ENCODE measurements around the gene RNF175. TPM values are rescaled to one million over a fixed set of nuclear protein-coding genes. Genes with fewer than 3 reads are reported as not detected.

The RNF175 gene
- total RNA-seq, 2 experiments from 2014 or later = not detected

DNA sequence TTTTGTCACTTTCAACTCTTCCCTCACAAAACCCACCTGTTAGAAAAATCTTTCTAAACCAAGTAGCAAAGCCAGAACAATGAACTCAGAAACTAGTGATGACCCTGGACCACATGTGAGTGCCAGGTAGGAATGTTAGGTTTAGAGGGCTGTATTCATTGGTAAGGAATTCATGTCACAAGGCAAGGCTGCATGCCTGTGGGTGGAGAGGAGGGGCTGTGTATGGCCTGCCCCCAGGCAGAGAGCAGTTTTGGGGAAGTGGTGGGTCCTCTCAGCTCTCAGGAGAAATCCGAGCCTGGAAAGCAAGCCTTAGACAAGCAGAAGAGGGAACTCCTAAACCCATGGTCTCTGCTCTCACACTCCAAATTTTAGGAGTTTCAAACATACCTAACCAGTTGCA, 2.4 kb downstream of the RNF175 start:
- H3K27ac Mint-ChIP-seq = no peak overlapping the region
- peaks cover 20% of the 10 kb centered on the region for H3K27me3 Mint-ChIP-seq
- H3K9me3 Mint-ChIP-seq = peaks cover 2% of the 10 kb centered on the region
- CTCF ChIA-PET = interaction anchor here (1.4 to 1.9 kb wide), 2 partner anchors 29 to 114 kb away, joined by 6 read pairs; no protein-coding TSS in a partner anchor
- intact Hi-C loops (cut with micrococcal nuclease) = loop anchor here (5.0 to 10.0 kb wide), 2 partner anchors 115 to 413 kb away; partner anchors contain the start of gene MND1
- H3K4me1 Mint-ChIP-seq (ENCODE audit: low read depth) = peaks cover 12% of the 10 kb centered on the region
- TF ChIP-seq, protein P1, sequence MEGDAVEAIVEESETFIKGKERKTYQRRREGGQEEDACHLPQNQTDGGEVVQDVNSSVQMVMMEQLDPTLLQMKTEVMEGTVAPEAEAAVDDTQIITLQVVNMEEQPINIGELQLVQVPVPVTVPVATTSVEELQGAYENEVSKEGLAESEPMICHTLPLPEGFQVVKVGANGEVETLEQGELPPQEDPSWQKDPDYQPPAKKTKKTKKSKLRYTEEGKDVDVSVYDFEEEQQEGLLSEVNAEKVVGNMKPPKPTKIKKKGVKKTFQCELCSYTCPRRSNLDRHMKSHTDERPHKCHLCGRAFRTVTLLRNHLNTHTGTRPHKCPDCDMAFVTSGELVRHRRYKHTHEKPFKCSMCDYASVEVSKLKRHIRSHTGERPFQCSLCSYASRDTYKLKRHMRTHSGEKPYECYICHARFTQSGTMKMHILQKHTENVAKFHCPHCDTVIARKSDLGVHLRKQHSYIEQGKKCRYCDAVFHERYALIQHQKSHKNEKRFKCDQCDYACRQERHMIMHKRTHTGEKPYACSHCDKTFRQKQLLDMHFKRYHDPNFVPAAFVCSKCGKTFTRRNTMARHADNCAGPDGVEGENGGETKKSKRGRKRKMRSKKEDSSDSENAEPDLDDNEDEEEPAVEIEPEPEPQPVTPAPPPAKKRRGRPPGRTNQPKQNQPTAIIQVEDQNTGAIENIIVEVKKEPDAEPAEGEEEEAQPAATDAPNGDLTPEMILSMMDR (IDR thresholded peaks at IDR 0.05) = no peak
- DNase-seq (no peak), ATAC-seq (no peak)
- no peak overlapping the region for H3K4me3 Mint-ChIP-seq
- H3K36me3 Mint-ChIP-seq (ENCODE audit: low read depth) = no peaks in the 10 kb centered on the region
- POLR2A ChIA-PET = no interaction called here

DNA sequence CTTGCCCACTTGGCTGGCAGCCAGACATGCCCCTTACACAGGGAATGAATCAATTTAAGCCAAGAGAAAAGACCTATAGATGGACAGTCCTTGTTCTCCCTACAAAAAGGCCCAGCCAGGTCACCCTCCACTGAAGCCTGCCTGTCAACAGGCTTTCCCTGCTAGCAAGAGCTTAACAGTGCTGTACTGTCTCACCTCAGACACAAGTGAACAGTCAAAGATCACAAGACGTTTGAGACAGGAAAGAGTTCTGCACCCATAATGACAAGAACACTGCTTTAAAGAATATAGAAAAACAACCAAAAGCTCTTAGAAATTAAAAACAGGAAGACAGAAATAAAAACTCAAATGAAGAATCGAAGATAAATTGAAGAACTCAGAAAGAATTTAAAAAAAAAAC, 4.6 kb downstream of the RNF175 start:
- DNase-seq (no peak), ATAC-seq (no peak)
- Mint-ChIP-seq H3K4me1 (ENCODE audit: low read depth) (peaks cover 12% of the 10 kb centered on the region), H3K27ac (no peak overlapping the region), H3K9me3 (peaks cover 2% of the 10 kb centered on the region), H3K27me3 (peaks cover 14% of the 10 kb centered on the region), H3K36me3 (ENCODE audit: low read depth) (no peaks in the 10 kb centered on the region), H3K4me3 (no peak overlapping the region)
- ChIA-PET CTCF (no interaction called here), POLR2A (no interaction called here)
- TF ChIP-seq, protein P1 (IDR thresholded peaks at IDR 0.05) = no peak
- intact Hi-C loops (cut with micrococcal nuclease) = loop anchor here (2.0 to 10.0 kb wide), 3 partner anchors 102 to 410 kb away; partner anchors contain the start of gene MND1

DNA sequence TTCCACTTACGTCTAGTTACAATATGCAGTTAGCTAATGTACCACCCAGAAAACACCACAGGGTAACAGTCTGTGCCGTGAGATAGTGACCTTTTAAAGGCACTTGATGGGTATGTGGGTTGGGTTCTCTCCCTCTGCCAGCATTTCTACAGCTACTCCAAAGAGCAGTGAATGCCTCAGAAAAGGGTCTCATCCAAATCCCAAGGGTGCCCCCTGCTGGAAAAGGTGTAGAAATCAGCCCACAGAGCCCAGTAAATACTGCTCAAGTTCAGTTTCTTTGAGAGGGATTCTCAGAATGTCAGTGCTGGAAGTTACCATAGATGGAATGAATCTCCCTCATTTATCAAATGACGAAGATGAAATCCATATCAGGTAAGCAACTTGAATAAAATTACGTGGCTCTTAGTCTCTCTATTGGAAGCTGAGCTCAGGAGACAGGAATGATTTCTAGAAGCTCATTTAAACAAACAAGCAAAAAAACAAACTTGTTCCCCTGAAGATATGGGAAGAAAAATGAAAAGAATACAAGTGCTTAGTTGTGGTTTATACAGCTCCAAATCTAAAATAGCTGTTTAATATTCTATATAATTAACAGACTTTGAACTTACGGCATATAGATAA, 9.5 kb downstream of the RNF175 start:
- Mint-ChIP-seq H3K27me3 (no peaks in the 10 kb centered on the region), H3K27ac (no peak overlapping the region), H3K4me1 (ENCODE audit: low read depth) (peaks cover 6% of the 10 kb centered on the region), H3K4me3 (no peak overlapping the region), H3K9me3 (peaks cover 2% of the 10 kb centered on the region), H3K36me3 (ENCODE audit: low read depth) (no peaks in the 10 kb centered on the region)
- TF ChIP-seq, protein P1 (IDR thresholded peaks at IDR 0.05) = peak; percentile 69
- CTCF ChIA-PET = interaction anchor here (0.6 to 4.0 kb wide), 42 partner anchors 9 to 590 kb away, joined by 3 to 48 read pairs (median 4); no protein-coding TSS in a partner anchor
- ATAC-seq (peak; percentile 96), DNase-seq (peak; percentile 70)
- POLR2A ChIA-PET = no interaction called here
- intact Hi-C loops (cut with micrococcal nuclease) = loop anchor here (10.0 kb wide), 1 partner anchor 406 kb away; the partner anchor contains the start of gene MND1

DNA sequence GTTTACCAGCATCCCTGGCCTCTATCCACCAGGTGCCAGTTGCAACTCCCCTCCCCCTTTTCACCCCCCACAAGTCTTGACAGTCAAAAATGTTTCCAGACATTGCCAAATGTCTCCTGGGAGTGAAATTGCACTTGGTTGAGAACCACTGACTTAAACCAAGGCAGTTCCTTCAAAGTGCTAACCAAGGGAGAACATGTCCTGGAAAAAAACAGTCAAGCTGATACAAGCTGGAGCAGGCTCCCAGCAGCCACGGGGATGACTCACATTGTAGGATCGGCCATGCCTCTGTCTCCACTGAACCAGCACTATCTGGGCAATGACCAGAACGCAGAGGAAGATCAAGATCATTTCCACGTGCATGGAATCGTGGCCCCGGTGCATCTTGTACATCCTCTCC, 11.4 kb downstream of the RNF175 start:
- H3K27ac Mint-ChIP-seq = no peak overlapping the region
- DNase-seq (no peak), ATAC-seq (no peak)
- peaks cover 2% of the 10 kb centered on the region for H3K4me1 Mint-ChIP-seq (ENCODE audit: low read depth)
- TF ChIP-seq, protein P1 (IDR thresholded peaks at IDR 0.05) = no peak
- CTCF ChIA-PET = interaction anchor here (0.9 to 4.0 kb wide), 9 partner anchors 15 to 113 kb away, joined by 3 to 48 read pairs (median 11); no protein-coding TSS in a partner anchor
- no peaks in the 10 kb centered on the region for H3K9me3 Mint-ChIP-seq
- POLR2A ChIA-PET = no interaction called here
- intact Hi-C loops (cut with micrococcal nuclease) = no loop called here
- no peaks in the 10 kb centered on the region for H3K36me3 Mint-ChIP-seq (ENCODE audit: low read depth)
- no peak overlapping the region for H3K4me3 Mint-ChIP-seq
- H3K27me3 Mint-ChIP-seq = no peaks in the 10 kb centered on the region

DNA sequence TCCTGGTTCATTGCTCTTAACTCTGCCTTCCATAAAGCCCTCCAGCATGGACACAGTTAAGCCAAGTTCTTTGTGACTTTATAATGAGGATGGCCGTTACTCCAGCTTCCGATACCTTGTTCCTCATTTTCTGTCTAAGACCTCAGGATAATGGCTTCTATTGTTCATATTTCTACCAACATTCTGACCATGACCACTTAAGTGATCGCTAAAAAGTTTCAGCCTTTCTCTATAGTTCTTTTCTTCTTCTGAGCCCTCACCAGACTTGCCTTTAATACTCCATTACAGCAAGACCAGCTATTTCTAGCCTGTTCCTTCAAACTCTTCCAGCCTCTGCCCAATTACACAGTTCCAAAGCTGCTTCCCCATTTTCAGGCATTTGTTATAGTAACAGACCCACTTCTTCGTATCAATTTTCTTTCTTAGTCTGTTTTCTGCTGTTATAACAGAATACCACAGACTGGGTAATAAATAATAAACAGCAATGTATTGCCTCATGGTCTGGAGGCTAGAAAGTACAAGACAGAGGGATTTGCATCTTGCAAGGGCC, 12.3 kb downstream of the RNF175 start:
- no peaks in the 10 kb centered on the region for H3K27me3 Mint-ChIP-seq
- POLR2A ChIA-PET = no interaction called here
- H3K4me3 Mint-ChIP-seq = no peak overlapping the region
- no peaks in the 10 kb centered on the region for H3K36me3 Mint-ChIP-seq (ENCODE audit: low read depth)
- TF ChIP-seq, protein P1 (IDR thresholded peaks at IDR 0.05) = no peak
- no peak for DNase-seq
- H3K4me1 Mint-ChIP-seq (ENCODE audit: low read depth) = peaks cover 2% of the 10 kb centered on the region
- no peaks in the 10 kb centered on the region for H3K9me3 Mint-ChIP-seq
- intact Hi-C loops (cut with micrococcal nuclease) = no loop called here
- no peak overlapping the region for H3K27ac Mint-ChIP-seq
- no peak for ATAC-seq
- CTCF ChIA-PET = interaction anchor here (0.7 to 1.4 kb wide), 4 partner anchors 14 to 112 kb away, joined by 3 to 5 read pairs (median 3); no protein-coding TSS in a partner anchor
